HG03196 (cell line): ENCODE measurements around the gene PHIP.
"Not testable (repeated sequence)": the region's sequence is repeated elsewhere in the genome, so short reads cannot be mapped to it uniquely, and the experiment has no call there.

ENCODE experiments used
- ATAC-seq: cut with Tn5 transposase; IDR thresholded peaks from one replicate; pipeline ENCODE4 v1.9.1; 2021; ENCODE audit not compliant: unreplicated experiment

The PHIP gene

GRCh38 chr6:78942446-78942845 lies 135.6 kb downstream of the PHIP start:
- ATAC-seq: no peak

GRCh38 chr6:78936515-78936914 lies 141.5 kb downstream of the PHIP start:
- no peak for ATAC-seq

GRCh38 chr6:78935553-78935952 lies 142.5 kb downstream of the PHIP start:
- ATAC-seq: no peak

- ATAC-seq: no peak
Observed at GRCh38 chr6:78925317-78925716, 152.7 kb downstream of the PHIP start.

GRCh38 chr6:78921168-78921567 lies 156.9 kb downstream of the PHIP start:
- not testable (repeated sequence) for ATAC-seq

GRCh38 chr6:78917788-78918187 lies 160.3 kb downstream of the PHIP start:
- no peak for ATAC-seq

- ATAC-seq: no peak
Observed at GRCh38 chr6:78916411-78916810, 161.6 kb downstream of the PHIP start.

GRCh38 chr6:78911218-78911940 lies 166.7 kb downstream of the PHIP start:
- no peak for ATAC-seq

- no peak for ATAC-seq
Observed at GRCh38 chr6:78910591-78911171, 167.4 kb downstream of the PHIP start.

- no peak for ATAC-seq
Observed at GRCh38 chr6:78910010-78910409, 168.0 kb downstream of the PHIP start.

- no peak for ATAC-seq
Observed at GRCh38 chr6:78909391-78909790, 168.7 kb downstream of the PHIP start.

- no peak for ATAC-seq
Observed at GRCh38 chr6:78908621-78909020, 169.4 kb downstream of the PHIP start.

GRCh38 chr6:78896227-78896626 lies 181.8 kb downstream of the PHIP start:
- no peak for ATAC-seq

- ATAC-seq: not testable (repeated sequence)
Observed at GRCh38 chr6:78889901-78890300, 188.2 kb downstream of the PHIP start.
